DOHH2 (cell line): ENCODE results near the gene KCTD20.

Experiments
- CTCF ChIP-seq: fragments of 200-600 bp; sonication (generic); IDR thresholded peaks from one replicate; pipeline ENCODE4 v1.5.1; 2014; ENCODE audit warnings: antibody characterized with exemption, mild to moderate bottlenecking, low read depth, low read length; ENCODE audit not compliant: poor library complexity, severe bottlenecking
- EZH2phosphoT487 ChIP-seq: fragments of 200-600 bp; sonication (generic); IDR thresholded peaks from 2 replicates; pipeline ENCODE4 v1.6.1; 2017; ENCODE audit warnings: borderline replicate concordance, mild to moderate bottlenecking, antibody characterized with exemption, low read length, moderate library complexity, mixed read lengths

DNA sequence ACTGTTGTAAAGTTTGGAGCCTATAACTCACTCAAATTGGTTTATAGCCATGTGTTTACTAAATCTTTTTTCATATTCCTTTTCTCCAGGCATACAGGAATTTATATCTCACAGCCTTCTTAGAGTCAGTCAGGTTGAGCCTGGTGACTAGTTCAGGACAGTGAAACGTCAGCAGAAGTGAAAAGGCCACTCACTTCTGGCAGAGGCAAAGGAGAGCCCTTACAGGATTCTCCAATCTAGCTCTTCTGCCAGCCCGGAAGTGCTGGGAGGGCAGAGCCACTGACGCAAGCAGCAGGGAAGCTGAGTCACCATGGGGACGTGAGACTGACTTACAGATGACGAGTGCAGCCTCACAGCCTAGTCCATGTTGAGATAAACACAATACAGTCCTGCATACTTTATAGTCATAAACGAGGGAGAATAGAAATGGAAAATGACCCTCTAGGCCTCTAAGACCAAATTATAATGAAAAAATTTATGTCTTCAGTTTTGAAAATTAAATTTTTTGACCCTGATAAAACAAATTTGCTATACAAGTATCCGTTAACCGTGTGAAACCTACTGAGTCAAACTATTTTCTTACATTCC, 1.4 kb upstream of the KCTD20 start:
- TF ChIP-seq CTCF, result no peak
- TF ChIP-seq EZH2phosphoT487, result no peak
